ENCODE results near the gene SARS2.
"Not testable (repeated sequence)": the region's sequence is repeated elsewhere in the genome, so short reads cannot be mapped to it uniquely, and the experiment has no call there.

SARS2 gene

DNA sequence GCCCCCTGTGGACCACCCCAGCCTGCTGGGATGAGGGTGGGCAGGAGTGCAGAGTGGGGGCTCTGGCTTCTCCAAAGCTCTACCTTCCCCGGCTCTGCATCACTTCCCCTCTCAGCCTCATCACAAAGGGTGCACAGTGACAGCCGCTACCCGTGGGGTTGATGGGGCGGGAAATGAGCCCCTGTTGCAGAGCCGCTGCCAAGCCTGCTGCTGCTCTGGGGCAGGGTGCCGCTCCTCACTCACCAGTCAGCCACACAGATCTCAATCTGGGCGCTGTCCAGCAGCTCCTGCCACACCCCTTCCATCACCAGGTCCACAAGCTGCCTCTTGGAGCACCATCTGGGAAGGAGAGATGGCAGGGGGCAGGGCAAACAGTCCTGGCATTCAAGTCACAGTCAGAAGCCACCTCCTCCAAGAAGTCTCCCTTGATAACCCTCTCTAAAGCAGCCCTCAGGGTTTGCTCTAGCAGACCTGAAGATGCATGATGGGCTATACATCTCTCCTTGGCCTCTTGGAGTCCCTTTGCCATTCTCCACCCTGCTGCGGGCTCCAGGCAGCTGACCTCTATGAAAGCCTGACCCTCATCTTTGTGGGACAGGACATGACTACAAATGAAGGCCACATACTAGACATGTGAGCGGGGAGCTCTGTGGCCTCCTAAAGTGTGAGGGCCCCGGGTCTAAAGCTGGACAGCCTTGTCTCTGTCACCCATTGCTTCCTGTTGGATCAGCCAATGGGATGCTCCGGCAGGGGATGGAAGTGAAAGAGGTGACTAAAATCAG lies 15.9 kb upstream of the SARS2 start:
- DNase-seq (ENCODE audit: low read depth): no peak

DNA sequence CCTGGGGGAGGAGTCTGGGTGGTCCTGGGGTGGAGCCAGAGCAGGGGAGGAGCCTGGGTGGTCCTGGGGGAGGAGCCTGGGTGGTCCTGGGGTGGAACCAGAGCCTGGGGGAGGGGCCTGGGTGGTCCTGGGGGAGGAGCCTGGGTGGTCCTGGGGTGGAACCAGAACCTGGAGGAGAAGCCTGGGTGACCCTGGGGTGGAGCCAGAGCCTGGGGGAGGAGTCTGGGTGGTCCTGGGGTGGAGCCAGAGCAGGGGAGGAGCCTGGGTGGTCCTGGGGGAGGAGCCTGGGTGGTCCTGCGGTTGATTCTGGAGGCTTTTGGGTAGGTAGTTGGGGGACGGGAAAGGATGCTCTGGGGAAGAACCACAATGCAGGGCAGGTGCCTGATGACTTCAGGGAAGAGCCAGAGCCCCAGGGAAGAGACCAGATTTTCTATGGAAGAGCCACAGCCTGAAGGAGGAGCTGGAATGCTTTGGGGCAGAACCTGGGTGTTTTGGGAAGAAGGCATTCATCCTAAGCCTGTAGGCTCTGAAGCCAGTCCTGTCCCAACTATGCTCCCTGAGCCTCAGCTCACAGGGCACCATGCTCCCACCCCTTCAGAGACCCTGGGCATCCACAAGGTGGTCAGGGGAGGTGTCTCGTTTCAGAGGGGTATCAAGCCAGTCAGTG lies 15.1 kb upstream of the SARS2 start:
- no peak for DNase-seq (ENCODE audit: low read depth)

DNA sequence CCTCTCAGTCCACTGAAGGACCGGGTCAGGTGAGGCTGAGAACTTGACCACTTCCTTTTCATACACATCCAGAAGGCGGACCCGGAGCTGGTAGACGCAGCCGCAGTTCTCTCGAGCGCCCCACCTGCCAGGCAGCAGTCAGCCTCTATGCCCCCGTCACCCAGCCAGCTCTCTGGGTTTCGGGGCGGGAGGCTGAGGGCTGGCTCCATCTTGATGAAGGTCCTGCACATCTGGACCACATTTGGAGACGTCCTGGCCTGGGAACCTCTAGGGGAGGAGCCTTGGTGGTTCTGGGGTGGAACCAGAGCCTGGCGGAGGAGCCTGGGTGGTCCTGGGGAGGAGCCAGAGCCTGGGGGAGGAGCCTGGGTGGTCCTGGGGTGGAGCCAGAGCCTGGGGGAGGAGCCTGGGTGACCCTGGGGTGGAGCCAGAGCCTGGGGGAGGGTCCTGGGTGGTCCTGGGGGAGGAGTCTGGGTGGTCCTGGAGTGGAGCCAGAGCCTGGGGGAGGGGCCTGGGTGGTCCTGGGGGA lies 14.5 kb upstream of the SARS2 start:
- DNase-seq (ENCODE audit: low read depth): no peak

DNA sequence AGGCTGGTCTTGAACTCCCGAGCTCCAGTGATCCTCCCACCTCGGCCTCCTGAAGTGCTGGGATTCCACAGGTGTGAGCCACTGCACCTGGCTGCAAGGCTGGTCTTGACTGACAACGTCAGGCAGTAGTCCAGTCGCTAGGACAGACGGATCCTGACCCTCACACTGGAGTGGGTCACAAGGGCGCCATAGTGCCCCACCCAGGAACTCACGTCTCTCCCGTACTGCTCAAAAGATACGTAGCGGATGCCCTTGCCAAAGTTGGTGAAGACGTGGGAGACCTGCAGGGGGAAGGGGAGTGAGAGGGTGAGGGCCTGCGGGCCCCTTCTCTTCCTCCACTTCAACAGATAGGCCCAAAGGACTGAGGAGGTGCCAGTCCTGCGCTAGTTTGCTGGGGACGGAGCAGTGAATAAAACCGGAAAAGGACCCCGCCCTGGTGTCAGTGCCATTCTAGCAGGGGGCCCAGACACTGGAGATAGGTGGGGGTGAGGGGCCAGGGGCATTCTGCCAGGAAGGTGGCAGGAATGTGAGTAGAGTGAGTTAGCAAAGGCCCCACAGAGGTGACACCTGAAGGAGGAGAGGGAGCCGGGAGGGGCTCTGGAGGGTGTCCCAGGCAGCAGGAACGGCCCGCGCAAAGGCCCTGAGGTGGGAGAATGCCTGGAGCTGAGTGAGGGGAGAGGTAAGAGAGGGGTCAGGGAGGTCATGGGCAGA lies 12.1 kb upstream of the SARS2 start:
- no peak for DNase-seq (ENCODE audit: low read depth)

DNA sequence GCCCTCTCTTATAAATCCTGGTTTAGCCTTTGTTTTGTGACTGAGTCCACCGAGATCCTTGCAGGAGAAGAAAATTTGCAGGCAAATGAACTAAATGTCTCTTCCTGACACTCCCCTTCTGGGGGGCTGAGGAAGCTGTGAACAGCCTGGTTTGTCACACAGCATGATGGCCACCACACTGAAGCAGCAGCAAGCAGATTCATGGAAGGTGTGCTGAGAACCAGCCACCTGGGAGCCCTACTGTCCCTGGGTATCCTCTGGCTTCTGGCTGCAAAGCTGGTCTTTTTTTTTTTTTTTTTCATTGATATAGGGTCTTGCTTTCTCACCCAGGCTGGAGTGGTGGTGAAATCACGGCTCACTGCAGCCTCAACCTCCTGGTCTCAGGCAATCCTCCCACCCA lies 11.4 kb upstream of the SARS2 start:
- no peak for DNase-seq (ENCODE audit: low read depth)

DNA sequence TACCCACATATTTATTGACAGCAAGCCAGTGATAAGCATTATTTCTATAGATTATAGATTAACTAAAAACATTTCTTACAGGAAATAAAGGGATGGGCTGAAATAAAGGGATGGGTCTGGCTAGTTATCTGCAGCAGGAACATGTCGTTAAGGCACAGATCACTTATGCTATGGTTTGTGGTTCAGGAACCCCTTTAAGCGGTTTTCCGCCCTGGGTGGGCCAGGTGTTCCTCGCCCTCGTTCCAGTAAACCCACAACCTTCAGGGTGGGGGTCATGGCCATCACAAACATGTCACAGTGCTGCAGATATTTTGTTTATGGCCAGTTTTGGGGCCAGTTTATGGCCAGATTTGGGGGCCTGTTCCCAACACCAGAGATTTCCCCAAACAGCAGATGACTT lies 10.9 kb upstream of the SARS2 start:
- DNase-seq (ENCODE audit: low read depth): not testable (repeated sequence)

DNA sequence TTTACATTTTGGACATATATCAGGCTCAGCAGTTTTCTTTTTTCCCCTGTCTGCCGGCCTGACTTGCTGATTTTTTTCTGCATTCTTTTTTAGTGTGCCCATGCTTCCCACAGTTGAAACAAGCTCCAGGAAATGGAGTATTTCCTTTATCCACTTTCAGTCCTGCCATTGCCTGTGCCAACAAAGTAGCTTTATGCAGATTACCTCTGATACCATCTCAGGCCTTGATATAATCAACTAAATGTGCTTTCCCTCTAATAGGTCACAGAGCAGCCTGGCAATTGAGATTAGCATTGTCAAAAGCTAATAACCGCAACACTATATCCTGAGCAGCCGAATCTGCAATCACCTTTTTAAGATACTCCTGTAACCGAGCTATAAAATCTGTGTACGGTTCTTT lies 9.4 kb upstream of the SARS2 start:
- no peak for DNase-seq (ENCODE audit: low read depth)

DNA sequence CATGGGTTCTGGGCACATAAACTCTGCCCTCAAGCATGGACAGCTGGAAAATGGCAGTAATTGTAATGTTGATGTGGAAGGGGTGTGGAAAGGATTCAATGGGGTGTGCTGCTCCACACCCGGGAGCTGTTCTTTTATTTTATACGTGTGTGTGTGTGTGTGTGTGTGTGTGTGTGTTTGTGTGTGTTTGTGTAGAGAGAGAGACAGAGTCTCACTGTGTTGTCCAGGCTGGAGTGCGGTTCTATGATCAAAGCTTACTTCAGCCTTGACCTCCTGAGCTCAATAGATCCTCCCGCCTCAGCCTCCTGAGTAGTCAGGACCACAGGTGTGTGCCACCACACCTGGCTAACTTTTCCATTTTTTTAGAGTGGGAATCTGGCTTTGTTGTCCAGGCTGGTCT lies 3.0 kb upstream of the SARS2 start:
- DNase-seq (ENCODE audit: low read depth): no peak

DNA sequence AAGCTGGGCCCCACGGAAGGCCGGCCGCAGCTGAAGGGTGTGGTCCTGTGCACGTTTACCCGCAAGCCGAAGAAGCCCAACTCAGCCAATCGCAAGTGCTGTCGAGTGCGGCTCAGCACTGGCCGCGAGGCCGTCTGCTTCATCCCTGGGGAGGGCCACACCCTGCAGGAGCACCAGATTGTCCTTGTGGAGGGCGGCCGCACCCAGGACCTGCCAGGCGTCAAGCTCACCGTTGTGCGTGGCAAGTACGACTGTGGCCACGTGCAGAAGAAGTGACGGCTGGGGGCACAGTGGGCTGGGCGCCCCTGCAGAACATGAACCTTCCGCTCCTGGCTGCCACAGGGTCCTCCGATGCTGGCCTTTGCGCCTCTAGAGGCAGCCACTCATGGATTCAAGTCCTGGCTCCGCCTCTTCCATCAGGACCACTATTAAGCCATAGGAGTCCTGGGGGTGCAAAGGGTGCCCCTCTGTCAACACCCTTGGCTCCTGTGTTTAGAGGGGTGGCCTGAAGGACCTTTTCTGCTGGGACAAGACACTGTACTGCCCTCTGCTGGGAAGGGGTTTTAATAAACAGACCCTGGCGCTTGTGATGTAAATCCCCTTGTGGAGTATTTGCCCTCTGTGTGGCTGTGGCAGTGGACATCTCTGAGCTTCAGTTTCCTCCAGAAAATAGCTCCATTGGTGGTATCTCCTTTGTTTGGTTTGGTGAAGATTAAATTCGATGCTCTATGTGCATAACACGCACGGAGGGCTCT lies 2.0 kb upstream of the SARS2 start:
- DNase-seq (ENCODE audit: low read depth): no peak

DNA sequence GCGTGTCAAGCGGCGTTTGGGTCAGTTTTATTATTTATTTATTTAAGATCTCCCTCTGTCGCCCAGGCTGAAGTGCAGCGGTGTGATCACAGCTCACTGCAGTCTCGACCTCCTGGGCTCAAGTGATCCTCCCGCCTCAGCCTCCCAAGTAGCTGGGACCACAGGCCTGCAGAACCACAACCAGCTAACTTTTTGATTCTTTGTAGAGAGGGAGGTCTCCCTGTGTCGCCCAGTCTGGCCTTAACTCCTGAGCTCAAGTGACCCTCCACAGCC lies 894 bp upstream of the SARS2 start:
- no peak for DNase-seq (ENCODE audit: low read depth)

DNA sequence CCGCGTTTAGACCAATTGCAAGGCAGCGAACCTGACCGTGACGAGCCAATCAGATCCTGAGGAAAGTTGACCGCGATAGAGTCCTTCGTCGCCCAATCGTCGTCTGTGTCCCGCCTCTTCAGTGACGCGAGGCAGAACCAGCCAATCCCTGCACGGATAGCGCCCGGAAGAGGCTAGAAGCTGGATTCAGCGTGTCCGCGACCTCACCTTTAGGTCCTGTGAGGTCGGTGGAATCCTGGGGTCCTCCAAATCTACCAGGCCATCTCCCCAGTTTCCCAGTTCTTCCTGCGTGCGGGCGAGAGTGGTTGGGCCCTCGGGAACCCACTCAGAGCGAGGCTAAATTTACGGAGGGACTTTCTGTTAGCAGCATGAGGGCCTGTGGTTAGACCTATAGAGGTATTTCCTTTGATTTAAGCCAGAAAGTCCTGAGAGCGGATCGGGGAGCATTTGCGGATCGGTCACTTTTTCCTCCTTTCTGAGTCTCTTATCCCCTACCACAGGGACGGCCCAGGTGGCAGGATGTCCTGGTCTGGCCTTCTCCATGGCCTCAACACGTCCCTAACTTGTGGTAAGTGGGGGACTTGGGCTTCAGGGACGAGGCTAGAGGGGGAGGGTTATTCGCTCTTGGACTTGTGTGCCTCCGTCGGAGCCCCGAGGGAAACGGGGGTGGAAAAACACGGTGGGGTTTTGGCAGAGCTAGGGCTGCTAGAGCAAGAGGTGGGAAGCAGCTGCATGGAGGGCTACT lies 385 bp upstream of the SARS2 start, which contains the start of gene MRPS12:
TSS of gene MRPS12 (plus strand) at position 169 of the 745 bp plus-strand sequence. CDS start at position 520, 351 bp downstream.
- peak; percentile 94 for DNase-seq (ENCODE audit: low read depth)

DNA sequence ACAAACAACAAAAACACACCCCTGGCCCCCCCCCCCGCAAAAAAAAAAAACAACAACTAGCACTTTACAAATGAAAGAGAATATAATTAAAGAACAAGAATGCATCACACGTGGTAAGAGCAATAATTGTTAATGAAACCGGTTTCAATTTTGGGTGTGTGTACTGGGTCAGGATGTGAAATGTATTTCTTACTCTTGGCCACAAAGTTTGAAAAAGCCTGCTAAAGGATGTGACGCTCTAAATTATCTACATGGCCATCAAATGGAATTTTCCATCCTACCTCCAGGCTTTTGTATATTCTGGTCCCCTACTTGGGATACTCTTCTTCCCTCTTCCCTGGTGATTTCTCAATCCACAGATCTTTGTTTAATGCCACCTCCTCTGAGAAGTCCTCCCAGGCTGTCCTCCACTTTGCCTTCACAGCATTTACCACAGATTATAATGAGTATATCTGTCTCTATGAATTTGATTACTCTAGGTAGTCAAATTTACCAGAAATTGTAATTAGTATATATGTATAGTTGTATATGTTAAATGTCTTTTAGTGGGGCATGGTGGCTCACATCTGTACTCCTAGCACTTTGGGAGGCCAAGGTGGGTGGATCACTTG lies 2.1 kb downstream of the SARS2 start:
- DNase-seq (ENCODE audit: low read depth): no peak

DNA sequence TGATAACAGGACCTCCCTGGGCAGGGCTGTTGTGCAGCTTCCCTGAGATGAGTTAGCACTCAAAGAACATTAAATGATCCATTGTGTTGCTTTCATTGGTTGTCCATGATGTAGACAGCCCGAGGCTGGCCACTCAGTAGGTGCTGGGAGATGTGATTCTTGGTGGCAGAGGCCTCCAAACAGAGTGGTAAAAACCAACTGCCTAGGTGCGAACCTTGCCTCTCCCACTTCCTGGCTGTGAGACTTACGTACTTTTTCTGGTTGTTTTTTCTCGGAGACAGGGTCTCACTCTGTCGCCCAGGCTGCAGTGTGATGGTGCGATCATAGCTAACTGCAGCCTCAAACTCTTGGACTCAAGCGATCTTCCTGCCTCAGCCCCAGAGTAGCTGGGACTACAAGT lies 6.2 kb downstream of the SARS2 start:
- no peak for DNase-seq (ENCODE audit: low read depth)

DNA sequence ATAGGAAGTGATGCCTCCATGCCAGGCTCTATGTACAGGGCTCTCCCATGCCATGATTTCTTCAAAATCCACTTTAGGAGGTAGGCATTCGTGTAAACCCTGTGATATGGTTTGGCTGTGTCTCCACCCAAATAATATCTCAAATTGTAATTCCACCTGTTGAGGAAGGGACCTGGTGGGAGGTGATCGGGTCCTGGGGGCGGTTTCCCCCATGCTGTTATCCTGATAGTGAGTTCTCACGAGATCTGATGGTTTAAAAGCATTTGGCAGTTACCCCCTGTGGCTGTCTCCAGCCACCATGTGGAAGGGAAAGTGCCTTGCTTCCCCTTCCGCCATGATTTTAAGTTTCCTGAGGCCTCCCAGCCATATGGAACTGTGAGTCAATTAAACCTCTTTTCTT lies 8.1 kb downstream of the SARS2 start:
- DNase-seq (ENCODE audit: low read depth): no peak

DNA sequence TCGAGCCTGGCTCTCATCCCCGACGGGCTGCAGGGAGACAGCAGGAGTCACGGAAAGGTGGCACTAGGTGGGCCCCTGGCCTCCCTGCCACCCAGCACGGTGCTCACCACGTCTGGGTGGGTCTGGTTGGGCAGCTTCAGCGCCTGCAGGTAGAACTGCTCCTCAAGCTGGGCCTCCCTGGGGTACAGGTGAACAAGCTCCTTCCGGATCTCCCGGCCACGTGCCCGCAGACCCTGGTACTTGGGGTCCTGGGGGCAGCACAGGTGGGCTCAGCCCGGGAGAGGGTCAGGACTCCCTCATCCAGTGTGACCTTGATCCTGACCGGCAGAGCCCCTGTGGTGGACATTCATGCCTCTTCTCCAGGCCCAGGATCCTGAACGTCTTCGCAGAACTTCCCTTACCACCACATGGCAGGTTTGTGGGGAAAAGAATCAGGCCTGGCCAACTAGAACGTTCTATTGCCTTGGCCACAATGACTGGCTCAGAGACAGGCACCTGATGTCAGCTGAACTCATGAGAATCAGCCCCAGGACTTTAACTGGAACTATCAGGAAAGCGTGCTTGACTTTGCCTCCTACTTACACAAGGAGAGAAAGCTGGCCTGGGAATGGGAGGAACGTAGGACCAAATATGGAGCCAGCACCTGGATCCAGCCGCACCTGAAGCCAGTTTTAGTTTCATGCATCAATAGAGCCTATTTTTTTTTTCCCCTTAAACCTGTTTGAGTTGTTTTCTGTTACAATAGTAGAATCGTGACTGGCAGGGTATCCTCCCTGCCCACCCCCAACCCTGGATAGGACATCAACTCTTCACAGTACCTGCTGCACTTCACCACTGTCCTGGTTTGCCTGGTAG lies 8.9 kb downstream of the SARS2 start:
- no peak for DNase-seq (ENCODE audit: low read depth)

DNA sequence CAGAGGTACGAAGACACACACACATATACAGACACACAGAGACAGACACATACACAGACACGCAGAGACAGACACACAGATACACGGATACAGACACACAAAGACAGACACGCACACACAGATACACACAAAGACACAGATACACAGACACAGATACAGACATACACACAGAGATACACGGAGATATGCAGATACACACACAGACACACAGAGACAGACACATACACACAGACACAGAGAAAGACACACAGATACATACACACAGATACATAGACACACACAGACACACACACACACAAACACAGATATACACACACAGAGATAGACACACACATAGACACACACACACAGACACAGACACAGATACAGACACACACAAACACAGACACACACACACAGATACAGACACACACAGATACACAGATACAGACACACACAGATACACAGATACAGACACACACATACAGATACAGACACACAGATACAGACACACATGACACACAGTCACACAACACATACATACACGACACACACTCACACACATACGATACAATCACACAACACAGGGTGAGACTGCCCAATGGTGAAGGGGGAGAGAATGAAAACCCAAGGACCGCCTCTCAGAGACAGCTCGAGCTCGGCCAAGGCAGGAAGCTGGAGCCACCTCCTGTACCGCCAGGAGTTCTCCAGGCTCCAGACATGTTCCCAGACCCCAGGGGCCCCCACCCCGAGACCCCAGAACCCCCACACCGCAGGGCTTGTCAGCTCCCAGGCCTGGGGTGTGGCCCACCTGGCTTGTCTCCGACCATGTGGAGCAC lies 9.8 kb downstream of the SARS2 start:
- no peak for DNase-seq (ENCODE audit: low read depth)

DNA sequence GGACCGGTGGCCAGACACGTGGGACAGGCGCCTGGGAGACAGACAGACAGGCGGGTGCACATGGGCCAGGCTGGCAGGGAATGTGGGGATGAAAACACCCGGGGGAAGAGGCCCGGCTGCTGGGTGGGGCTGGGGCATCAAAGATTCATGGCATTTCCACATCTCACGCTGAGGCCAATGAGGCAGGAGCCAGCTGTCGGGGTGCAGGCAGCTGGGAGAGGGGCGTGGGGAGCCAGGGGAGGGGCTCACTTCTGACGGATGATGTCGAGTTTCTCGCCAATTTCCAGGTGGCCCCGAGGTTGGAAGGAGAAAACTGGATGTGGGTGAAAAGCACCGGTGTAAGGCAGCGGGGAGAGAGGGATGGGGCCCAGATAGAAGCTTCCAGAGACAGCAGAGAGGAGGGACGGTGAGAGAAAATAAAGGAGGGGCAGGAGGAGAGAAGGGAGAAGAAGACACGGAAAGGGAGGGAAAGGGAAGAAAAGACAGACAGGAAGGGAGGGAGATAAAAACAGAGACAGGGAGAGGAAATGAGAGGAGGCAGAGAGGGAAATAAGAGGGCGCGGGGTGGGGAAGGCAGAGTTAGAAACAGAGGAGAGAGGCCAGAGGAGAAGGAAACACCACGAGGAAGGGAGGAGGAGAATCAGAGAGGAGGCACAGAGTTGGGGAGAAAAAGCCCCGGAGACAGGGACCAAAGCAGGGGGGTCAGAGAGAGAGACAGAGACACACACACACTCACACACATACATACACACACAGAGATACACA lies 10.5 kb downstream of the SARS2 start:
- DNase-seq (ENCODE audit: low read depth): no peak

DNA sequence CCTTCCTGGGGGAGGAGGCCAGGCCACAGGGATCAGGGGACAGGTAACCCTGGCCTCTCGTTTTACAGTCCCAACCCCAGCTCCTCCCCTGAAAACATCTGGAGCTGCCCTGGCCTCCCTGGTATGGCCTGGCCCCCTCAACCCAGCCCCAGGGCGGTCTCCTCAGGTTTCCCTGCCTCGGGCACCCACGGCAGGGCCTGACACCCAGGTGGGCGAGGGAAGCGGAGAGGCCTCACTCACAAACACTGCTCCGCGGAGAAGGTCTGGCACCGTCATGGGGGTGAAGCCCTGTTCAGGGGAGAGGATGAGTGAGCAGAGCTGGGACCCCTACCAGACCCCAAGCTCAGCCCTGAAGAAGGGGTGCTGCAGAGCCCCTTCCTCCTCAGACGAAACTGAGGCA lies 12.0 kb downstream of the SARS2 start:
- DNase-seq (ENCODE audit: low read depth): no peak

Measured in stimulated activated CD8-positive, alpha-beta memory T cell treated with anti-CD3 and anti-CD28 coated beads, Interleukin-4, amount 100 ng/mL, for 24 hours (primary cell).